HG03342 (cell line): ENCODE data around the gene TRPM6.

ENCODE experiments used
- ATAC-seq: cut with Tn5 transposase; IDR thresholded peaks from one replicate; pipeline ENCODE4 v1.9.1; 2021; ENCODE audit warnings: mild to moderate bottlenecking, moderate library complexity; ENCODE audit not compliant: unreplicated experiment

TRPM6 gene

GRCh38 chr9:74724317-74724716 lies 163.4 kb downstream of the TRPM6 start:
- ATAC-seq: no peak

- no peak for ATAC-seq
These were observed 165.7 kb downstream of the TRPM6 start for GRCh38 chr9:74721696-74722660.

GRCh38 chr9:74719306-74719705 lies 168.4 kb downstream of the TRPM6 start:
- ATAC-seq: no peak

- ATAC-seq: no peak
These were observed 169.0 kb downstream of the TRPM6 start for GRCh38 chr9:74718709-74719108.

- ATAC-seq: no peak
These were observed 176.4 kb downstream of the TRPM6 start for GRCh38 chr9:74711341-74711740.

GRCh38 chr9:74697535-74697934 lies 190.2 kb downstream of the TRPM6 start:
- ATAC-seq: no peak

GRCh38 chr9:74696520-74696919 lies 191.2 kb downstream of the TRPM6 start:
- ATAC-seq: peak; percentile 60

GRCh38 chr9:74691058-74691457 lies 196.7 kb downstream of the TRPM6 start:
- ATAC-seq: no peak

GRCh38 chr9:74683322-74683721 lies 204.4 kb downstream of the TRPM6 start:
- no peak for ATAC-seq

- ATAC-seq: no peak
These were observed 205.8 kb downstream of the TRPM6 start for GRCh38 chr9:74681906-74682305.

GRCh38 chr9:74674077-74674476 lies 213.6 kb downstream of the TRPM6 start:
- ATAC-seq: no peak
